GM21381 (cell line): ENCODE results near the gene WDFY1.

Experiments used
- ATAC-seq: cut with Tn5 transposase; IDR thresholded peaks from one replicate; pipeline ENCODE4 v1.9.1; 2021; ENCODE audit warnings: mild to moderate bottlenecking, moderate library complexity; ENCODE audit not compliant: unreplicated experiment

WDFY1 gene

DNA sequence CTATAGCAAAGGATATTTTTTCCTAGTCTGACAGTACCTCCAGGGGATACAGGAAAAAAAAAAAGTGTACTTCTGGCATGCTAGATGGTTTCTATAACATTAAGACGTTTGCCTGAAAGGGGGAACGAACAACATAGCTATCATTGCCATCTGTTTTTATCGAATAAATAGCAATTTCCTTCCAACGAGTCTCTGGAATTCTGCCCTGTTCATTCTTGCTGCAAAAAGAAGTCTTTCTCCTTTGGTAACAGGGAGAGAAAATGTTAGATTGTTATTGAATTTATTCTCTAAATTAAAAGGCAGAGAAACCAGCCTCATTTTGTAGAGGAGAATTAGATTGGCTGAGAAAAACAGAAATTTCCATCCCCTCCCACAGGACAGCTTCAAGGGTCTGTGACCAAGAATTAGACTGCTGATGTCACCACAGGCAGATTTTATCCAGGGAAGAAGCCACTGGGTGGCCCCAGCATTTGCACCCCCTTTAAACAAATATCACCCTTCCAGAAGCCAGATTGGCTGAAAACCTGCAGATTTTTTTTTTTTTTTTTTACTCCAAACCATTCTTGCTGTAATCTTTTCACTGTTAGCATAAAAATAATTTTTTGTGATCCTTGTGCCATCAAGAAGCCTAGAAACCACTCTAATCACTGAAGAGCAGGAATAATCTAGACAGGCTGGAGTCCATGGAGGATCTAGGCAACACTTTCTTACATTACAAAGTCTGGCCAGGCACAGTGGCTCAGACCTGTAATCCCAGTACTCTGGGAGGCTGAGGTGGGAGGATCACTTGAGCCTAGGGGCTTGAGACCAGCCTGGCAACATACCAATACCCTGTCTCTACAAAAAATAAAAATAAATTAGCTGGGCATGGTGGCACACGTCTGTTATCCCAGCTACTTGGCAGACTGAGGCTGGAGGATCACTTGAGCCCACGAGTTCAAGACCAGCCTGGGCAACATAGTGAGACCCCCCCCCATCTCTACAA lies 12.0 kb downstream of the WDFY1 start:
- ATAC-seq: no peak

DNA sequence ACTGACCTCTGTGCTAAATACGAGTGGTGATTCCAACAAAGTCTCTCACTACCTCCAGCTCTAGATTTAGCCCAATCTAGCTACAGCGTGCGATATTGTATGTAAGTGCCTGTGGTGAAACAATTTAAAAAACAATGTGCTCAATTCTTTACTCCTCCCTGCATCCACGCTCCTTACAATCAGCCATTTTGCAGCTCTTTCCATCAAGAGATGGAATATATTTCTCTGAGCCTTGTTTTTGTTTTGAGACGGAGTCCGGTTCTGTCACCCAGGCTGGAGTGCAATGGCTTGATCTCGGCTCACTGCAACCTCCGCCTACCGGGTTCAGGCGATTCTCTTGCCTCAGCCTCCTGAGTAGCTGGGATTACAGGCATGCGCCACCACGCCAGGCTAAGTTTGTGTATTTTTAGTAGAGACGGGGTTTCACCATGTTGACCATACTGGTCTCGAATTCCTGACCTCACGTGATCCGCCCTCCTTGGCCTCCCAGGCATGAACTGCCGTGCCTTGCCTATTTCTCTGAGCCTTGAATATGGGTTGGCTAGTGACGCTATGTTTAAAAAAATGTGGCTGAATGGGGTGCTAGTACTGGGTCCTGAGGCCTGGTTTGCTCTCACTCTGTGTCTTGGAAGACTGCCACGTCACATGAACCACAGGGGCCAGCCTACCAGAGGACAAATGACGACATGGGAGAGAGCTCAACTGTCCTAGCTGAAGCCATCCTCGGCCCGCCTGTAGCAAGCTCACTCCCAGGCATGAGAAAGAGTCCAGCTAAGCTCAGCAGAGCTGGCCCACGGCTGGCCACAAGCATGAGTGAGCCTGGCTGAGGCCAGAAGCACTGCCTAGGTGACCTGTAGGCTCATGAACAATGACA lies 14.8 kb downstream of the WDFY1 start:
- ATAC-seq: no peak

DNA sequence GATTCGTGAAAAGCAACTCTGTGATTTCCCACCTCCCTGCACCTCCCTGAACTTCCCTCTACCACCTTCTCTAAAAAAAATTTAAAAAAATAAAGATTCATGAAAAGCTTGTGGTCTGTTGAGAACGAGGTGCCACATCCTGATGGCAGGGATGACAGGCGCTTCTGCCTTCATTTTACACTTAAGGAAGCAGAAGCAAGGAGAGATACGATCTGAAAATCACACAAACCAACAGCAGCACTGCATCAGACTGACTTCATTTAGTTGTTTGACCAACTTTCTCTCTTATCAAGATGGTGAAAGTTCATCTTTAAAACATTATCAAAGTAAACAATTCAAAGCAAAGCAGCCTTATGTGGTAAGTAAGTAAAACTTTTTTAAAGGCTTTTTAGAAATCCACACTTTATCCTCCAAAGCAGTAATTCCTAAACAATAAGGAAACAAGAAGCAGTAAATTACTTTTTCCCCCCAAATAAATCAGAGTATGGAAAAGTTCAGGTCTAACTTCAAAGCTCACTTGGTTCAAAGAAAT lies 15.5 kb downstream of the WDFY1 start:
- no peak for ATAC-seq

DNA sequence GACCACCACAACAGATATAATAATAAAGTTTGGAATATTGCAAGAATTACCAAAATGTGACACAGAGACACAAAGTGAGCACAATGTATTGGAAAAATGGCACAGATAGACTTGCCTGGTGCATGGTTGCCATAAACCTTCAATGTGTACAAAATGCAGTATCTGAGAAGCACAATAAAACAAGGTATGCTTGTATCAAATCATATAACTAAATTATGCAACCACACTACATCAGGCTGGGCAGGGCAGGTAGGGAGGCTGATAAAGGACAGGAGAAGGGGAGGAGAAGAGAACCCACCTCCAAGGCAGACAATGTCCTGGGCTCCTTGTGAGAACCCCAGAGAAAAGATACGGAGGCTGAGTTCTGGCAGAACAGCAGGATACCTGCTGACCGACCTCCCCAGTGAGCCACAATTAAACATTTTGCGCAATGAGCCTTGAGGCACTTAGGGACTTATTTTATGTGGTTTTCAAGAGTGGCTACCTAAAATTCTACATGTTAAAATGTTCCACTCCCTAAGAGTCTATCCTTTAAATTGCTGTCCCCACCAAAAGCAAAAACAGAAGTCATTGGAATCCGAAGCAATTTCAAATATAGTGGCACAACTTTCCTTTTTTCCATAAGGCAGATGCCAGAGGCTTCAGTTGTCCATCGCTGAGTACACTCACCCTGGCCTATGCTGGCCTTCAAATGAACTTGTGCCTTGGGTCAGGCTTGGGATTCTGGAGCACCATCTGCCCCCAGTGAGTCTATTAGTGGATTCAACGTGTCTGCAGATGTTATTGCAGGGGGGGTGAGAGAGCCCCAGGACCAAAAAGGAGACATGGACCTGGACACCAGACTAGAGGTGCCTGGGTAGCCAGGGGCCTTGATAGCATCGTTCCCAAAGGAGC lies 16.8 kb downstream of the WDFY1 start:
- no peak for ATAC-seq

GRCh38 chr2:223925106-223925505 lies 20.0 kb downstream of the WDFY1 start:
- ATAC-seq: no peak

GRCh38 chr2:223923976-223924375 lies 21.2 kb downstream of the WDFY1 start:
- ATAC-seq: no peak

DNA sequence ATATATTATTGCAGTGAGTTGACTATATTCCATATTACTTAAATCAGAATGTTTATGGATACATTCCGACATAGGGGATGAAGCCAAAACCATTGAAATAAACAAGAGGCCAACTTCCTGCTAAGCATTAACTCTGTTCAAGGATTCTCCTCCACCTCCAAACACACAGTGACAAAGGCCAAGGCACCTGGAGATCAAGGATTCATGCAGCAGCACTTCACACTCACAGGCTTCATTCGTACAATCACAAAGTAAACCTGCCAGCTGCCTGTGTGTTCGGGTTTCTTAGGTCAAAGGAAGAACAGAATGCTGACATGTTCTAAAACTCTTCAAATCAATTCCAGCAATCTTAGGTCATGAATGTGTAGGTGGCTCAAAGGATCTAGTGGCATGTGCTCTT lies 22.8 kb downstream of the WDFY1 start:
- ATAC-seq: no peak

- no peak for ATAC-seq
These were observed 23.9 kb downstream of the WDFY1 start for GRCh38 chr2:223921204-223921603.

GRCh38 chr2:223920109-223920508 lies 25.0 kb downstream of the WDFY1 start:
- no peak for ATAC-seq

DNA sequence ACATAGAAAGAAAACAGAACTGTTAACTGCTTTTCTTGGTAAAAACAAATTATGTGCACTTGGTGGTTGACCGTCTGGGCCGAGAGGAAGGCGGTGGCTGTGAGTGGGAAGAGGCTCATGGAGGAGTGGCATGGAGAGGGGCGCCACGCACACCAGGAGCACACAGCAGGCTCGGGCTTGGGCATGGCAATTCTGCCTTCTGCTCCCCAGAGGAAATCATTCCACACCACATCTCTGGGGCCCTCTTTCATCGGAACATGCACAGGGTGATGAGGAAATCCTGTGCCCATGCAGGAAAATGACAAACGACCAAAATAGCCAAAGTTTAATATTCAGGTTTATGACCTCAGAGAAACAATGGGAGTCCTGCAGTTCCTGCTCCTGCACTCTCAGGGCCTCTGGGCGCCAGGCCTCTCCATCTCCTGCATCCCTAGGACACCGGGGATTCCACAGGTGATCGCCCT lies 26.4 kb downstream of the WDFY1 start:
- no peak for ATAC-seq

- no peak for ATAC-seq
These were observed 28.8 kb downstream of the WDFY1 start for GRCh38 chr2:223916181-223916920.

DNA sequence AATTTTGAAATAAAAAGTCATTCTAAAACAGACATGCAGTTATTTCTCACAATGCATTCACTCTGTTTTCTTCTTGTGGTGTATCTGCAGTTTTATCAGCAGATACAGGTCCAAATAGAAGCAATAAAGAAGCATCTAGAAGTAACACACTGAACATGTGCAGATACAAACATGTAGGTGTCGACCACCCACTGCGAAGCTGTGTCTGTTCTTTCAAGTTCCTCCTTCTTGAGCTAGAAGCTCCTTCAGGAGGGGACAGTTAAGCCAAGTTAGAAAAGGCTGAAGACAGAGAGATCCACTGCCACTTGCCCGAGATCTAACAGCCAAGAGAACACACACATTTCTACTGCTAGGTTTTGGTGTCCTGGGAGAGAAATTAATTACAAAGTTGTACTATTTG lies 30.1 kb downstream of the WDFY1 start:
- no peak for ATAC-seq

DNA sequence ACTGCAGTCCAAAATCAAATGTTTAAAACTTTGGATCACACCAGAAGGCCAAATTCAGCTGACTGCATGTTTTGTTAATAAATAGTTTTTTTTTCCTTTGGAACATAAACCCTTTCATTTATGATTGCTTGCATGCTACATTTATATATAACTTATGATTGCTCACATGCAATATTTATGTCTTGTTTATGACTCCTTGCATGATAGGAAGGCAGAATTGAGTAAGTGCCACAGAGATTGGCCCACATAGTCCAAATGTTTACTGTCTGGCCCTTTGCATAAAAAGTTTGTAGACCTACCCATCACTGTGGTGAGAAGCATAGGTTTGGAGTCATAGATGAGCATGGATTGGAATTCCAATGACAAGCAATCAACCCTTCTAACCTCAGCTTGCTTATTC lies 30.8 kb downstream of the WDFY1 start:
- no peak for ATAC-seq

- ATAC-seq: no peak
These were observed 36.0 kb downstream of the WDFY1 start for GRCh38 chr2:223909001-223909741.

DNA sequence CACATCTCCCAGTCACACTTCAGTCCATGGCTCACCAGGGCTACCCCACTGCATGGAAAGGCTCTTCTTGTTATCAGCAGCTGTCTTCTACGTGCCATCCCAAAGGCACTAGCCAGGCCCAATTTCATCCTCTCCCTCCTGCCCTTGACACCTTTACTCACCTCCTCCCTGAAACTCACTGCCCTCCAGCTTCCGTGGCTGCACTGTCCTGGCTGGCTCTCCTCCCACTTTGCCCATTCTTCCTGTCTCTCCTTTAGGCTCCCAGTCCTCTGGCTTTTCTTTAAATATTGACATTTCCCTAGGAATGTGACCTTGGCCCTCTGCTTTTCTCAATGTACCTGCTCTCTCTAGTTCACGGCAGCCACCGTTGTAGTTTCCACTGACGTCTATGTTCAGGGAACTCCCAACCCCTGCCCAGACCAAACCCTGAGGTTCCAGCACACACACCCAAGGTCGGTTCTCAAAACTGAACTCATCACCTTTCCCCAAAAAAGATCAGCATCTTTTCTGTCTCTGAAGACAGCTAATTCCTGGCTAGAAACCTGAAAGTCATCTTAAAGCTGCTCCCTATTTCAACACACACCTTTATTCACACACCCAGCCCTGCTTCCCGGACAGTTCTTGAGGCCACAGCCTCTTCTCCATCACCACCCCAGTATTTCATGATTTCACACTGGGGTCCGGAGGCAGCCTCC lies 36.7 kb downstream of the WDFY1 start:
- no peak for ATAC-seq

DNA sequence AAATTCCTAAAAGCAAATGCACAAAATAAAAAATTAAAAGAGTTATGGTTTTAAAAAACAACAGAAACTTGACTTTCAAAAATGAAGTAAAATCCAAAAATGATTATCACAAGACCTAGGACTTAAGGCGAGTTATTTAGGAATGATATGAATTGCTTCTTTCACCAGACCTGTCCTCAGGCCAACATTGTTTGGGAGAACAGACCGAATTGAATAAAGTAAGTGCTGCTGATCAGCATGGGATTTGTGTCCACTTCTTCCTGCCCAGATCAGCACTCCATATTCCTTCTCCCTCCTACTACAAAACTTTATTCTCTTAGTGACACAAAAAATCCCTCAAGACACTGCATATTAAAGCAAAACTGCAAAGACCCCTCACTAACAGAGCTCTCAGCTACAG lies 39.1 kb downstream of the WDFY1 start:
- ATAC-seq: no peak

DNA sequence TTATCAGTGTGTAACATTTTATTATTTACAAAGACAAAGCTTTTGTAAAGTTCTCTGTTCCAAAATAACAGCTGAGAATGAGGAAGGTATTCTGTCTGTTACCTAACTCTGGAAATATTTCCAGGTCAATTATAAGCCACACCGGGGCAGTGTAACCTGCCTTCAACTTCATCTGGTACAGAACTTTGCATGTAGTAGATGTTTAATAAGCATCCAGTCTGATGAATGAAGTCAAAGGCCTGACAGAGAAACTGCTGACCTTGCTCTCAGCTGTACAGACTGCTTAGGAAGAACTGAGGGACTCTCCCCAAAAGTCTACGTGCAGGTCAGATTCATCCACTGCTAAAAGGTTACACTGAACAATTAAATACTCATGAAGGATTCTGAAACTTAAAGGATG lies 43.3 kb downstream of the WDFY1 start:
- no peak for ATAC-seq

GRCh38 chr2:223901311-223901710 lies 43.8 kb downstream of the WDFY1 start:
- ATAC-seq: no peak
